Liver (tissue), 9 donors: Measurements from ENCODE around the gene PASD1. TPM values are rescaled to one million over a fixed set of nuclear protein-coding genes. Genes with fewer than 3 reads are reported as not detected.

Experiments used
- DNase-seq: peaks from one replicate; pipeline ENCODE4 v3.0.0-alpha.2; 2017; ENCODE audit warnings: low spot score
- H3K27ac ChIP-seq, 2 donors: one replicate each; pipeline ENCODE4 v1.7.0; 2013; ENCODE audit warnings: inconsistent platforms in 2 of 2, low read length in 2 of 2, control low read depth in 1 of 2, low read depth in 1 of 2, mild to moderate bottlenecking in 1 of 2
- H3K27me3 ChIP-seq, 4 donors: one replicate each; pipeline versions ENCODE4 v1.6.1 to v1.7.0; 2013; ENCODE audit warnings: low read length in 3 of 4, inconsistent platforms in 1 of 4, mild to moderate bottlenecking in 1 of 4, moderate library complexity in 1 of 4; ENCODE audit not compliant: control insufficient read depth in 4 of 4, insufficient read depth in 4 of 4
- H3K36me3 ChIP-seq, 4 donors: one replicate each; pipeline versions ENCODE4 v1.6.1 to v1.7.0; 2013; ENCODE audit warnings: low read length in 3 of 4, mild to moderate bottlenecking in 3 of 4, low read depth in 1 of 4, moderate library complexity in 1 of 4; ENCODE audit not compliant: control insufficient read depth in 4 of 4, insufficient read depth in 3 of 4
- H3K4me1 ChIP-seq, 4 donors: one replicate each; pipeline versions ENCODE4 v1.6.1 to v1.7.0; 2013; ENCODE audit warnings: low read length in 3 of 4, mild to moderate bottlenecking in 3 of 4, moderate library complexity in 1 of 4; ENCODE audit not compliant: control insufficient read depth in 4 of 4, insufficient read depth in 4 of 4
- H3K4me3 ChIP-seq, 3 donors: one replicate each; pipeline versions ENCODE4 v1.6.1 to v1.7.0; 2013; ENCODE audit warnings: low read length in 3 of 3, control low read depth in 1 of 3, low read depth in 1 of 3, mild to moderate bottlenecking in 1 of 3
- H3K9ac ChIP-seq, 2 donors: one replicate each; pipeline ENCODE4 v1.7.0; 2013; ENCODE audit warnings: low read length in 2 of 2, mild to moderate bottlenecking in 2 of 2, moderate library complexity in 2 of 2, control low read depth in 1 of 2, low read depth in 1 of 2
- H3K9me3 ChIP-seq, 4 donors: one replicate each; pipeline versions ENCODE4 v1.6.1 to v1.7.0; 2013; ENCODE audit warnings: low read length in 3 of 4; ENCODE audit not compliant: control insufficient read depth in 4 of 4
- CTCF ChIP-seq: fragments of 150-350 bp; IDR thresholded peaks from 2 replicates; pipeline ENCODE4 v1.5.1; 2017; ENCODE audit warnings: improper control_type of control experiment, low read depth, low read length; ENCODE audit not compliant: missing input control
- EGR1 ChIP-seq, 2 donors: IDR thresholded peaks; 2 replicates each; pipeline ENCODE4 v1.6.1; 2016 to 2018; ENCODE audit warnings: antibody characterized with exemption in 2 of 2, low read depth in 2 of 2
- FOXA1 ChIP-seq: IDR thresholded peaks from 2 replicates; pipeline ENCODE4 v1.6.1; 2016; ENCODE audit warnings: antibody characterized with exemption
- FOXA2 ChIP-seq: IDR thresholded peaks from 2 replicates; pipeline ENCODE4 v1.6.1; 2016; ENCODE audit warnings: antibody characterized with exemption
- GABPA ChIP-seq, 2 donors: IDR thresholded peaks in 1 of 2; conservative IDR thresholded peaks in 1 of 2; 2 replicates each; pipeline ENCODE4 v1.6.1; 2016; ENCODE audit warnings: antibody characterized with exemption in 2 of 2, mild to moderate bottlenecking in 1 of 2, moderate library complexity in 1 of 2
- HNF4A ChIP-seq, 2 donors: conservative IDR thresholded peaks; 2 replicates each; pipeline ENCODE4 v1.6.1; 2016; ENCODE audit warnings: antibody characterized with exemption in 2 of 2, mild to moderate bottlenecking in 2 of 2
- HNF4G ChIP-seq: IDR thresholded peaks from 2 replicates; pipeline ENCODE4 v1.6.1; 2016; ENCODE audit warnings: antibody characterized with exemption
- JUND ChIP-seq, 2 donors: IDR thresholded peaks; 2 replicates each; pipeline ENCODE4 v1.6.1; 2016; ENCODE audit warnings: antibody characterized with exemption in 2 of 2
- MAX ChIP-seq: IDR thresholded peaks from 2 replicates; pipeline ENCODE4 v1.6.1; 2016; ENCODE audit warnings: antibody characterized with exemption
- NR2F2 ChIP-seq: IDR thresholded peaks from 2 replicates; pipeline ENCODE4 v1.6.1; 2016; ENCODE audit warnings: antibody characterized with exemption
- RAD21 ChIP-seq, 2 donors: IDR thresholded peaks; 2 replicates each; pipeline ENCODE4 v1.6.1; 2016; ENCODE audit warnings: antibody characterized with exemption in 2 of 2, mild to moderate bottlenecking in 2 of 2
- REST ChIP-seq: IDR thresholded peaks from 2 replicates; pipeline ENCODE4 v1.6.1; 2016; ENCODE audit warnings: antibody characterized with exemption, mild to moderate bottlenecking
- RXRA ChIP-seq, 2 donors: IDR thresholded peaks; 2 replicates each; pipeline ENCODE4 v1.6.1; 2017 to 2018; ENCODE audit warnings: antibody characterized with exemption in 2 of 2, mild to moderate bottlenecking in 1 of 2
- SP1 ChIP-seq: IDR thresholded peaks from 2 replicates; pipeline ENCODE4 v1.6.1; 2018; ENCODE audit warnings: antibody characterized with exemption, mild to moderate bottlenecking
- TAF1 ChIP-seq: conservative IDR thresholded peaks from 2 replicates; pipeline ENCODE4 v1.6.1; 2016; ENCODE audit warnings: antibody characterized with exemption, mild to moderate bottlenecking
- YY1 ChIP-seq: IDR thresholded peaks from 2 replicates; pipeline ENCODE4 v1.6.1; 2016; ENCODE audit warnings: antibody characterized with exemption, mild to moderate bottlenecking
- ZBTB33 ChIP-seq: IDR thresholded peaks from 2 replicates; pipeline ENCODE4 v1.6.1; 2016; ENCODE audit warnings: antibody characterized with exemption
- WGBS: extraction: QIAGEN DNeasy Blood & Tissue Kit; methylation state at CpG from one replicate; pipeline ENCODE4 v1.1.7; 2013; 5-methylcytosine and 5-hydroxymethylcytosine counted together
- polyA plus RNA-seq, 2 donors: library from polyadenylated mRNA; stranded (reverse) in 1 of 2; unstranded in 1 of 2; fragments of 200-250 nt in 1 of 2; fragments of >200 nt in 1 of 2; fragmentation: Nextera tagmentation in 1 of 2; extraction: Ambion mirVana in 1 of 2; gene quantifications; one replicate each; pipeline versions ENCODE4 v1.2.1 to v1.2.3, GENCODE V29; 2013 to 2015
- total RNA-seq, 2 donors: library from RNA; depleted of rRNA; stranded (reverse); fragments of >200 nt; gene quantifications; one replicate each; pipeline ENCODE4 v1.2.3, GENCODE V29; 2014
- TF ChIP-seq, protein P1 (sequence below): IDR thresholded peaks from 2 replicates; pipeline ENCODE4 v1.6.1; 2016; ENCODE audit warnings: antibody characterized with exemption
- donor health status: healthy.
- donor health status: healthy.
- donor health status: healthy.
- donor health status: healthy.
- donor health status: healthy.

PASD1 gene
- total and polyA plus RNA-seq, 4 donors: not detected

- no peak overlapping the region for H3K27ac ChIP-seq
- WGBS: 6% methylated on average over 1 of the region's 1 CpG
- H3K36me3 ChIP-seq: no peaks in the 10 kb centered on the region
- DNase-seq: no peak
- H3K4me3 ChIP-seq: no peak overlapping the region
- peaks cover 0 to 3% (median 0%) of the 10 kb centered on the region in 4 donors for H3K27me3 ChIP-seq
- no peaks in the 10 kb centered on the region for H3K9me3 ChIP-seq
- no peak overlapping the region for H3K9ac ChIP-seq
- TF ChIP-seq FOXA2 (no peak), REST (no peak), YY1 (no peak), HNF4G (no peak), EGR1 (IDR thresholded peaks at IDR 0.05; ENCODE audit: low read depth in 2 of 2) (no peak), CTCF (no peak), JUND (IDR thresholded peaks at IDR 0.05) (no peak), TAF1 (no peak), HNF4A (conservative IDR thresholded peaks at IDR 0.05) (no peak)
- no peaks in the 10 kb centered on the region for H3K4me1 ChIP-seq
Measured at GRCh38 chrX:151604931-151605330, 41.5 kb downstream of the PASD1 start.

GRCh38 chrX:151609222-151609621 lies 45.7 kb downstream of the PASD1 start:
- 50% methylated on average over 5 of the region's 5 CpGs for WGBS
- Histone ChIP-seq H3K9me3 (no peaks in the 10 kb centered on the region), H3K27ac (no peak overlapping the region), H3K27me3 (no peaks in the 10 kb centered on the region), H3K4me3 (no peak overlapping the region), H3K4me1 (no peaks in the 10 kb centered on the region), H3K9ac (no peak overlapping the region), H3K36me3 (no peaks in the 10 kb centered on the region)
- no peak for DNase-seq
- TF ChIP-seq REST (no peak), ZBTB33 (no peak), FOXA2 (no peak), GABPA (IDR thresholded peaks at IDR 0.05 in 1 of 2, conservative IDR thresholded peaks at IDR 0.05 in 1 of 2) (no peak), CTCF (no peak), RAD21 (IDR thresholded peaks at IDR 0.05) (no peak), TAF1 (no peak), SP1 (no peak), FOXA1 (no peak), NR2F2 (no peak), JUND (IDR thresholded peaks at IDR 0.05) (no peak), HNF4A (conservative IDR thresholded peaks at IDR 0.05) (no peak), YY1 (no peak), RXRA (IDR thresholded peaks at IDR 0.05) (no peak), EGR1 (IDR thresholded peaks at IDR 0.05; ENCODE audit: low read depth in 2 of 2) (no peak), MAX (no peak), HNF4G (no peak)
- TF ChIP-seq, protein P1, sequence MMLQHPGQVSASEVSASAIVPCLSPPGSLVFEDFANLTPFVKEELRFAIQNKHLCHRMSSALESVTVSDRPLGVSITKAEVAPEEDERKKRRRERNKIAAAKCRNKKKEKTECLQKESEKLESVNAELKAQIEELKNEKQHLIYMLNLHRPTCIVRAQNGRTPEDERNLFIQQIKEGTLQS: no peak
